Nephron (organoid): ENCODE data around the gene IL11RA.
A peak's percentile ranks its signal among the peaks of the same experiment; 100 is the strongest.
"Not testable (repeated sequence)": the region's sequence is repeated elsewhere in the genome, so short reads cannot be mapped to it uniquely, and the experiment has no call there.

Experiments
- H3K27ac Mint-ChIP-seq, 3 experiments: 2 replicates each; pipeline ENCODE4 v1.8.0; 2020; ENCODE audit warnings: mixed read lengths in 3 of 3, mild to moderate bottlenecking in 2 of 3, moderate library complexity in 1 of 3
- H3K27me3 Mint-ChIP-seq: 2 replicates; pipeline ENCODE4 v1.8.0; 2021; ENCODE audit warnings: low read depth, mild to moderate bottlenecking, moderate library complexity, mixed read lengths
- H3K36me3 Mint-ChIP-seq: 2 replicates; pipeline ENCODE4 v1.8.0; 2020; ENCODE audit warnings: low read depth, mixed read lengths
- H3K4me1 Mint-ChIP-seq: 2 replicates; pipeline ENCODE4 v1.8.0; 2020; ENCODE audit warnings: mixed read lengths
- H3K4me3 Mint-ChIP-seq, 3 experiments: 2 replicates each; pipeline ENCODE4 v1.8.0; 2020; ENCODE audit warnings: mild to moderate bottlenecking in 3 of 3, mixed read lengths in 3 of 3, moderate library complexity in 2 of 3
- H3K9me3 Mint-ChIP-seq: 2 replicates; pipeline ENCODE4 v1.8.0; 2020; ENCODE audit warnings: mixed read lengths
- CTCF ChIP-seq, 3 experiments: fragments of 200-600 bp; sonication (generic); IDR thresholded peaks; one replicate each; pipeline ENCODE4 v1.5.0; 2021; ENCODE audit warnings: antibody characterized with exemption in 3 of 3; ENCODE audit not compliant: unreplicated experiment in 3 of 3

The IL11RA gene

GRCh38 chr9:34634551-34635248, 17.3 kb upstream of the IL11RA start:
- peaks cover 35% of the 10 kb centered on the region for H3K27me3 Mint-ChIP-seq
- peaks cover 31% of the 10 kb centered on the region for H3K4me1 Mint-ChIP-seq
- H3K4me3 Mint-ChIP-seq, result peak overlapping the region; percentile 56 to 72 (median 72)
- no peaks in the 10 kb centered on the region for H3K9me3 Mint-ChIP-seq
- no peak for TF ChIP-seq CTCF (IDR thresholded peaks at IDR 0.05; ENCODE audit: unreplicated experiment in 3 of 3)
- peak overlapping the region in 1 of 3 experiments; percentile 49 for H3K27ac Mint-ChIP-seq
- peaks cover 6% of the 10 kb centered on the region for H3K36me3 Mint-ChIP-seq

GRCh38 chr9:34635556-34635955, 16.4 kb upstream of the IL11RA start:
- H3K4me1 Mint-ChIP-seq, result peaks cover 31% of the 10 kb centered on the region
- no peak overlapping the region for H3K27ac Mint-ChIP-seq
- H3K9me3 Mint-ChIP-seq, result no peaks in the 10 kb centered on the region
- peaks cover 26% of the 10 kb centered on the region for H3K27me3 Mint-ChIP-seq
- peaks cover 6% of the 10 kb centered on the region for H3K36me3 Mint-ChIP-seq
- TF ChIP-seq CTCF (IDR thresholded peaks at IDR 0.05; ENCODE audit: unreplicated experiment in 3 of 3), result no peak
- H3K4me3 Mint-ChIP-seq, result peak overlapping the region; percentile 71 to 80 (median 78)

GRCh38 chr9:34636791-34637355, 15.1 kb upstream of the IL11RA start:
- H3K27me3 Mint-ChIP-seq, result peaks cover 13% of the 10 kb centered on the region

GRCh38 chr9:34637356-34638137, 14.4 kb upstream of the IL11RA start, which contains the start of gene SIGMAR1:
Gene SIGMAR1 (minus strand): TSS chr9:34637787. CDS start chr9:34637697, 90 bp downstream.
- H3K9me3 Mint-ChIP-seq, result no peaks in the 10 kb centered on the region

More at GRCh38 chr9:34636791-34637355, 15.1 kb upstream of the IL11RA start:
- Mint-ChIP-seq H3K4me3 (peak overlapping the region; percentile 87 to 94 (median 91)), H3K9me3 (no peaks in the 10 kb centered on the region), H3K4me1 (peaks cover 31% of the 10 kb centered on the region), H3K36me3 (peaks cover 6% of the 10 kb centered on the region), H3K27ac (peak overlapping the region; percentile 55 to 77 (median 58))
- TF ChIP-seq CTCF (IDR thresholded peaks at IDR 0.05; ENCODE audit: unreplicated experiment in 3 of 3), result no peak

GRCh38 chr9:34638138-34638445, 13.9 kb upstream of the IL11RA start:
- H3K9me3 Mint-ChIP-seq, result no peaks in the 10 kb centered on the region
- peaks cover 6% of the 10 kb centered on the region for H3K36me3 Mint-ChIP-seq
- H3K27ac Mint-ChIP-seq, result peak overlapping the region; percentile 77 to 95 (median 94)
- H3K27me3 Mint-ChIP-seq, result peaks cover 7% of the 10 kb centered on the region
- peaks cover 31% of the 10 kb centered on the region for H3K4me1 Mint-ChIP-seq
- no peak for TF ChIP-seq CTCF (IDR thresholded peaks at IDR 0.05; ENCODE audit: unreplicated experiment in 3 of 3)
- peak overlapping the region; percentile 87 to 94 (median 91) for H3K4me3 Mint-ChIP-seq

More at GRCh38 chr9:34637356-34638137, 14.4 kb upstream of the IL11RA start, which contains the start of gene SIGMAR1:
- TF ChIP-seq CTCF (IDR thresholded peaks at IDR 0.05; ENCODE audit: unreplicated experiment in 3 of 3), result no peak
- Mint-ChIP-seq H3K27ac (peak within 1 kb of the TSS; percentile 77 to 95 (median 94)), H3K4me1 (peaks cover 31% of the 10 kb centered on the region), H3K36me3 (peaks cover 6% of the 10 kb centered on the region), H3K27me3 (peaks cover 7% of the 10 kb centered on the region), H3K4me3 (peak within 1 kb of the TSS; percentile 87 to 94 (median 91))

- not testable (repeated sequence) for H3K27ac Mint-ChIP-seq, H3K4me3 Mint-ChIP-seq, H3K27me3 Mint-ChIP-seq, H3K9me3 Mint-ChIP-seq, H3K36me3 Mint-ChIP-seq
- peaks cover 24% of the 10 kb centered on the region for H3K4me1 Mint-ChIP-seq
Measured at GRCh38 chr9:34639322-34639721, 12.7 kb upstream of the IL11RA start.
